Natural killer cell (primary cell): ENCODE measurements around the gene EGFR. TPM values are rescaled to one million over a fixed set of nuclear protein-coding genes. Genes with fewer than 3 reads are reported as not detected.

Experiments used
- ATAC-seq, 3 donors: fragments of 150-1000 bp in 2 of 3; fragments of 200-7000 bp in 1 of 3; cut with Tn5 transposase; 1 replicate in 1 of 3; 2 replicates in 2 of 3; pipeline ENCODE4 v1.10.0; 2021; ENCODE audit warnings: mild to moderate bottlenecking in 2 of 3, moderate library complexity in 2 of 3
- DNase-seq, 2 donors: peaks; one replicate each; pipeline versions ENCODE4 v3.0.0 to v3.0.0-alpha.2; 2013 to 2021; ENCODE audit warnings: mixed read lengths in 1 of 2
- H3K27ac ChIP-seq: one replicate; pipeline ENCODE4 v1.5.1; 2013; ENCODE audit warnings: mild to moderate bottlenecking, low read length
- H3K27me3 ChIP-seq: one replicate; pipeline ENCODE4 v1.6.1; 2013; ENCODE audit warnings: low read length; ENCODE audit not compliant: control insufficient read depth, insufficient read depth
- H3K36me3 ChIP-seq: one replicate; pipeline ENCODE4 v1.6.1; 2013; ENCODE audit warnings: low read length; ENCODE audit not compliant: control insufficient read depth, insufficient read depth
- H3K4me1 ChIP-seq: one replicate; pipeline ENCODE4 v1.6.1; 2013; ENCODE audit warnings: low read length; ENCODE audit not compliant: control insufficient read depth, insufficient read depth
- H3K4me3 ChIP-seq: one replicate; pipeline ENCODE4 v1.5.1; 2013; ENCODE audit warnings: low read length
- H3K9me3 ChIP-seq: one replicate; pipeline ENCODE4 v1.6.1; 2013; ENCODE audit warnings: low read length; ENCODE audit not compliant: control insufficient read depth, insufficient read depth
- H3K27ac Mint-ChIP-seq, 2 donors: one replicate each; pipeline ENCODE4 v1.8.0; 2022; ENCODE audit warnings: mild to moderate bottlenecking in 2 of 2, mixed read lengths in 2 of 2, moderate library complexity in 1 of 2
- H3K27me3 Mint-ChIP-seq, 2 donors: one replicate each; pipeline ENCODE4 v1.8.0; 2022; ENCODE audit warnings: low read depth in 2 of 2, mixed read lengths in 2 of 2
- H3K36me3 Mint-ChIP-seq: one replicate; pipeline ENCODE4 v1.8.0; 2022; ENCODE audit warnings: mixed read lengths
- H3K4me1 Mint-ChIP-seq, 2 donors: one replicate each; pipeline ENCODE4 v1.8.0; 2022; ENCODE audit warnings: mixed read lengths in 2 of 2
- H3K4me3 Mint-ChIP-seq: one replicate; pipeline ENCODE4 v1.8.0; 2022; ENCODE audit warnings: mild to moderate bottlenecking, moderate library complexity, mixed read lengths
- H3K9me3 Mint-ChIP-seq, 2 donors: one replicate each; pipeline ENCODE4 v1.8.0; 2022; ENCODE audit warnings: mixed read lengths in 2 of 2
- WGBS: methylation state at CpG from one replicate; pipeline ENCODE4 v1.1.7; 2013; ENCODE audit warnings: missing lambda C conversion rate; ENCODE audit not compliant: insufficient coverage; 5-methylcytosine and 5-hydroxymethylcytosine counted together
- intact Hi-C: fragments of 100-400 bp; cut with micrococcal nuclease; formaldehyde crosslinking; loops from one replicate; pipeline ENCODE4 v1.14.2; 2022
- total RNA-seq, 4 donors: library from RNA; stranded (reverse); fragments of 120-200 nt in 1 of 4; gene quantifications; one replicate each; pipeline versions ENCODE4 v1.2.3 to v1.2.4, GENCODE V29; 2013 to 2022
- TF ChIP-seq, protein P1 (sequence below): fragments of 200-600 bp; IDR thresholded peaks from one replicate; pipeline ENCODE4 v1.8.0; 2022; ENCODE audit warnings: antibody characterized with exemption

EGFR gene
- total RNA-seq, 3 donors from 2014 or later (not counting 1 experiment from before 2014, with no cell fraction given), result not detected

DNA sequence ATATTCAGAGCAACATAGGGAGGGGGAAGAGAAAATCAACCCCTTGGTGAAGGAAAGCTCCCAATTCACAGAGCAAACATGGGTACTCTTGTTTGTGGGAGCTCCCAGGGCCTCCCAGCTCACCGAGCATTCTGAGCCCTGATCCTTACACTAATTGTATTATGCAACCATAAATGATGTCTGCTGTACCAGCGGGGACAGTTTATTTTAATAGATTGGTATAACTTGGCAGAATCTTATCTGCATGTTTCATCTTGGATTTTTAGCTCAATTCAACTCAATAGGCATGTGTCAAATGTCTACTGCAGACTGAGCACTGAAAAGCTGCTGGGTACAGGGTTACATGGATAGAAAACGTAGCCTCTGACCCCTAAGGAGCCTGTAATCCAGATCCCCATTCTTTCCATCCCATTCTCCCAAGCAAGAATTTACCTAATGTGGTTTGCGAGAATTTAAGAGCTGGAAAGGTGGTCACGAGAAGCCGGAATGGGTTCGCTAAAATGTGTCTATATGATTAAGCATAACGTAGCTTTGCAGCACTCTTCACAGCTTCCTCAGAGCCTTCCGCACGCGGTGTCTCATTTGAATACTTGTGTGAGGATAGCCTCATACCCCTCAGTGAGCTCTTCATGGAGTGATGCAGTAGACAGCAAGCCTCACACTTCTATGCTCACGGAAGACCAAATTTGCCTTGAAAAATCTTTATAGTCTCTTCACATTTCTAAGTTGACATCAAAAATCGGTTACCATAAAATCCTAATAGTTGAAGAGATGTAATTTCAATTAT, 18.3 kb downstream of the EGFR start:
- Mint-ChIP-seq H3K4me1 (no peaks in the 10 kb centered on the region), H3K27me3 (peaks cover 0 to 6% of the 10 kb centered on the region in 2 donors), H3K9me3 (no peaks in the 10 kb centered on the region), H3K27ac (no peak overlapping the region), H3K36me3 (no peaks in the 10 kb centered on the region), H3K4me3 (no peak overlapping the region)
- no peak for DNase-seq
- 85% methylated on average over 11 of the region's 13 CpGs for WGBS
- Histone ChIP-seq H3K4me3 (no peak overlapping the region), H3K4me1 (no peaks in the 10 kb centered on the region), H3K36me3 (no peaks in the 10 kb centered on the region), H3K27ac (no peak overlapping the region), H3K9me3 (no peaks in the 10 kb centered on the region), H3K27me3 (no peaks in the 10 kb centered on the region)
- TF ChIP-seq, protein P1, sequence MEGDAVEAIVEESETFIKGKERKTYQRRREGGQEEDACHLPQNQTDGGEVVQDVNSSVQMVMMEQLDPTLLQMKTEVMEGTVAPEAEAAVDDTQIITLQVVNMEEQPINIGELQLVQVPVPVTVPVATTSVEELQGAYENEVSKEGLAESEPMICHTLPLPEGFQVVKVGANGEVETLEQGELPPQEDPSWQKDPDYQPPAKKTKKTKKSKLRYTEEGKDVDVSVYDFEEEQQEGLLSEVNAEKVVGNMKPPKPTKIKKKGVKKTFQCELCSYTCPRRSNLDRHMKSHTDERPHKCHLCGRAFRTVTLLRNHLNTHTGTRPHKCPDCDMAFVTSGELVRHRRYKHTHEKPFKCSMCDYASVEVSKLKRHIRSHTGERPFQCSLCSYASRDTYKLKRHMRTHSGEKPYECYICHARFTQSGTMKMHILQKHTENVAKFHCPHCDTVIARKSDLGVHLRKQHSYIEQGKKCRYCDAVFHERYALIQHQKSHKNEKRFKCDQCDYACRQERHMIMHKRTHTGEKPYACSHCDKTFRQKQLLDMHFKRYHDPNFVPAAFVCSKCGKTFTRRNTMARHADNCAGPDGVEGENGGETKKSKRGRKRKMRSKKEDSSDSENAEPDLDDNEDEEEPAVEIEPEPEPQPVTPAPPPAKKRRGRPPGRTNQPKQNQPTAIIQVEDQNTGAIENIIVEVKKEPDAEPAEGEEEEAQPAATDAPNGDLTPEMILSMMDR, result no peak
- intact Hi-C loops, result no loop called here
- ATAC-seq, result no peak

DNA sequence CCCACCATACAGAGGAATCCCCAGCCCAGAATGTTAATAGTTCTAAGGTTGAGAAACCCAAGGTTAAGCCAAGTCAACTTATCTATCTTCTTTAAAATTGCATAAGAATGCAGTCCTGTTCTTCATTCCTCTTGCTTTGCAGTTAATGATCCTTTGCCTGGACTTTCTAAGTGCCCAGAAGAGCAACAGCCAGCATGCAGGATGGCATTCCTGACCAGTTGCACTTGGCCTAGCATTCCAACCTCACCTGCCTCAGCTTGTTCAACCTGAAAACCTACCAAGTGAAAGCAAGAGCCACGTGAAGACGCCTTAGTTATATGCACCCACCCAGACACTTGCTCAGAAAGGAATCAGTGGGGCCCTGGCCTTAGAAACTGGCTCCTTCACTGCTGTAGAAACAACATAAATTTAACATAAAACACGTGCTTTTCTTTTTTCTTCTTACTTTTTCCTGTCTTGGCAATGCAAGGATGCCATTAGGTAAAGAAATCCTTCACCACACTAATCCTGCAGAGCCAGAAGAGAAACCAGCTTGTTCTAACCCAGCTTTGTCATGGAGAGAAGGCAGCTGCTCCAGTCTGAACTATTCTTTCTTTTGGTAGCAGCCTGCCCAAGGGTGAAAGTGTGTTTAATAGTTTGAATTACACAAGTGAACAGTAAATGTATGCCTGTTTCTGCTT, 25.0 kb downstream of the EGFR start:
- no peaks in the 10 kb centered on the region for H3K4me1 ChIP-seq
- no peak for ATAC-seq
- intact Hi-C loops, result no loop called here
- no peaks in the 10 kb centered on the region for H3K4me1 Mint-ChIP-seq
- no peaks in the 10 kb centered on the region for H3K9me3 Mint-ChIP-seq
- TF ChIP-seq, protein P1, result no peak
- no peaks in the 10 kb centered on the region for H3K9me3 ChIP-seq
- H3K27me3 ChIP-seq, result no peaks in the 10 kb centered on the region
- no peak overlapping the region for H3K4me3 ChIP-seq
- H3K27ac Mint-ChIP-seq, result no peak overlapping the region
- H3K36me3 ChIP-seq, result no peaks in the 10 kb centered on the region
- WGBS, result 76% methylated on average over 3 of the region's 3 CpGs
- no peaks in the 10 kb centered on the region for H3K27me3 Mint-ChIP-seq
- H3K27ac ChIP-seq, result no peak overlapping the region
- no peak for DNase-seq
- no peak overlapping the region for H3K4me3 Mint-ChIP-seq
- no peaks in the 10 kb centered on the region for H3K36me3 Mint-ChIP-seq

DNA sequence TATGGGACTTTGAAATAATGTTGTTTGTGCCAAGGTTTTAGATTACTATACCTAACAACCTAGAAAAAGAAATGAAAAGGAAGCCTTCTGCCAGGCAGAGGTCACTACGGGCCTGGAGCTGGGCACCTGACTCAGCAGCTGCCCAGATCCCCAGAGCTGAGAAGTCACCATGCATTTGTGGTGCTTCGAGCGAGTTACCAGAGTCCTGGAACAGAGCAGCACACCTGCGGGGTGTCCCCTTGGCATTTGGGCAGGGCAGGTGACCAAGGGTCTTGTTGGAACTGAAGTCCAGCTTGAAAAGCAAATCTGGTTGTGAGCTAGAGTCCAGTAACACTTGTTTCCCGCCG, 25.5 kb downstream of the EGFR start:
- WGBS, result 83% methylated on average over 6 of the region's 6 CpGs

More for the DNA sequence above, 25.5 kb downstream of the EGFR start:
- ATAC-seq, result no peak
- no peaks in the 10 kb centered on the region for H3K36me3 Mint-ChIP-seq
- Histone ChIP-seq H3K36me3 (no peaks in the 10 kb centered on the region), H3K4me1 (no peaks in the 10 kb centered on the region), H3K4me3 (no peak overlapping the region), H3K9me3 (no peaks in the 10 kb centered on the region), H3K27ac (no peak overlapping the region), H3K27me3 (no peaks in the 10 kb centered on the region)
- H3K27me3 Mint-ChIP-seq, result no peaks in the 10 kb centered on the region
- no peaks in the 10 kb centered on the region for H3K9me3 Mint-ChIP-seq
- no peak overlapping the region for H3K4me3 Mint-ChIP-seq
- no peak overlapping the region for H3K27ac Mint-ChIP-seq
- TF ChIP-seq, protein P1, result no peak
- intact Hi-C loops, result no loop called here
- H3K4me1 Mint-ChIP-seq, result no peaks in the 10 kb centered on the region
- DNase-seq, result no peak
